K562 (cell line): ENCODE measurements around the gene RNU11. TPM values are rescaled to one million over a fixed set of nuclear protein-coding genes. Genes with fewer than 3 reads are reported as not detected.

Experiments
- CCNT2 ChIP-seq: IDR thresholded peaks from 2 replicates; pipeline ENCODE4 v1.6.1; 2011; ENCODE audit warnings: borderline replicate concordance, low read depth, mild to moderate bottlenecking, moderate library complexity, mixed read lengths, low read length; ENCODE audit not compliant: insufficient read length; ENCODE audit errors: extremely low read depth
- CTCF ChIP-seq, 3 experiments: IDR thresholded peaks in 2 of 3; conservative IDR thresholded peaks in 1 of 3; 2 replicates each; pipeline ENCODE4 v1.5.1; 2011 to 2012; ENCODE audit warnings: low read length in 3 of 3, mild to moderate bottlenecking in 3 of 3, control low read depth in 2 of 3, improper control_type of control experiment in 1 of 3, inconsistent platforms in 1 of 3, low read depth in 1 of 3, mixed read lengths in 1 of 3, moderate library complexity in 1 of 3; ENCODE audit not compliant: insufficient read depth in 2 of 3
- CTCFL ChIP-seq: IDR thresholded peaks from 2 replicates; pipeline ENCODE4 v1.6.1; 2011; ENCODE audit warnings: borderline replicate concordance, low read depth, mild to moderate bottlenecking, moderate library complexity, low read length; ENCODE audit not compliant: insufficient read depth, poor library complexity, severe bottlenecking
- ERF ChIP-seq: fragments of 450-650 bp; formaldehyde crosslinking; IDR thresholded peaks from 2 replicates; pipeline ENCODE4 v1.4.0; 2020; ENCODE audit warnings: mild to moderate bottlenecking, mixed read lengths
- ESRRA ChIP-seq: fragments of 450-650 bp; IDR thresholded peaks from 2 replicates; pipeline ENCODE4 v1.6.1; 2014; ENCODE audit warnings: low read depth, mild to moderate bottlenecking, moderate library complexity, borderline replicate concordance
- HOMEZ ChIP-seq: fragments of 250-450 bp; sonication (Bioruptor Pico); IDR thresholded peaks from 2 replicates; pipeline ENCODE4 v1.4.0; 2020; ENCODE audit warnings: mild to moderate bottlenecking, moderate library complexity
- KLF10 ChIP-seq: fragments of 250-450 bp; sonication (Bioruptor Pico); IDR thresholded peaks from 2 replicates; pipeline ENCODE4 v1.6.1; 2021; ENCODE audit warnings: matching md5 sums
- MAZ ChIP-seq, 2 experiments: fragments of 450-650 bp in 1 of 2; sonication (generic) in 1 of 2; formaldehyde crosslinking; IDR thresholded peaks in 1 of 2; conservative IDR thresholded peaks in 1 of 2; 2 replicates each; pipeline versions ENCODE4 v1.4.0 to v1.5.0; 2020; ENCODE audit warnings: mild to moderate bottlenecking in 1 of 2, missing genetic modification reagents in 1 of 2
- MEF2D ChIP-seq: conservative IDR thresholded peaks from 2 replicates; pipeline ENCODE4 v1.6.1; 2016; ENCODE audit warnings: low read depth, missing genetic modification characterization, missing compliant biosample characterization
- PRDM10 ChIP-seq: fragments of 450-650 bp; IDR thresholded peaks from 2 replicates; pipeline ENCODE4 v1.6.1; 2018; ENCODE audit not compliant: partially characterized antibody
- RBFOX2 ChIP-seq: fragments of 200-400 bp; formaldehyde crosslinking; IDR thresholded peaks from 2 replicates; pipeline ENCODE4 v1.6.1; 2017; ENCODE audit warnings: low read depth, mild to moderate bottlenecking, low read length, moderate library complexity
- SOX6 ChIP-seq: fragments of 450-650 bp; IDR thresholded peaks from 2 replicates; pipeline ENCODE4 v1.6.1; 2014; ENCODE audit warnings: mild to moderate bottlenecking
- ZNF639 ChIP-seq, 2 experiments: fragments of 200-800 bp in 1 of 2; sonication (Bioruptor generic) in 1 of 2; sonication (generic) in 1 of 2; formaldehyde crosslinking in 1 of 2; IDR thresholded peaks in 1 of 2; conservative IDR thresholded peaks in 1 of 2; 2 replicates each; pipeline versions ENCODE4 v1.5.0 to v1.6.1; 2016 to 2020; ENCODE audit warnings: missing compliant biosample characterization in 1 of 2, missing genetic modification characterization in 1 of 2, missing genetic modification reagents in 1 of 2
- polyA plus RNA-seq, 8 experiments: library from polyadenylated mRNA; depleted of rRNA in 4 of 8; stranded (reverse) in 5 of 8; unstranded in 3 of 8; fragments of >200 nt; fragmentation: Nextera tagmentation in 2 of 8; fragmentation: Illumina TruSeq in 1 of 8; extraction: Ambion mirVana in 2 of 8; extraction: Trizol in 1 of 8; gene quantifications; 2 replicates each; pipeline versions ENCODE4 v1.2.1 to v1.2.3, GENCODE V29; 2011 to 2014; ENCODE audit warnings: inconsistent platforms in 1 of 8, missing spikeins in 1 of 8
- total RNA-seq, 7 experiments: library from RNA; depleted of rRNA in 6 of 7; stranded (reverse); fragments of >200 nt in 6 of 7; fragmentation: Illumina TruSeq in 2 of 7; extraction: Trizol in 2 of 7; gene quantifications; 2 replicates each; pipeline versions ENCODE4 v1.2.1 to v1.2.3, GENCODE V29; 2011 to 2021; ENCODE audit warnings: low replicate concordance in 1 of 7

The RNU11 gene
- total and polyA plus RNA-seq, 9 of the 15 experiments (the other 6 are each of a cell fraction or from before 2014, with no cell fraction given), result not detected

- peak in 1 of 2 experiments; percentile 99; a peak in 2 of 4 replicates for TF ChIP-seq ZNF639 (CRISPR knock-in tag; conservative IDR thresholded peaks at IDR 0.05 in 1 of 2, IDR thresholded peaks at IDR 0.05 in 1 of 2)
- 0 out of 4 replicates have a peak, but pooled peaks of 1 of the 2 experiments have one; percentile 33 for TF ChIP-seq MAZ (CRISPR knock-in tag; conservative IDR thresholded peaks at IDR 0.05 in 1 of 2, IDR thresholded peaks at IDR 0.05 in 1 of 2)
- TF ChIP-seq PRDM10, result peak; percentile 61
- peak; percentile 71 for TF ChIP-seq ESRRA
- TF ChIP-seq CCNT2, result peak; percentile 61
- 0 out of 2 replicates have a peak, but pooled peaks have one; percentile 60 for TF ChIP-seq MEF2D (tag)
- TF ChIP-seq ERF (CRISPR knock-in tag), result 0 out of 2 replicates have a peak, but pooled peaks have one; percentile 56
- peak; percentile 26; the same call in 1 of the 2 replicates for TF ChIP-seq KLF10
- TF ChIP-seq CTCF (IDR thresholded peaks at IDR 0.05 in 2 of 3, conservative IDR thresholded peaks at IDR 0.05 in 1 of 3; ENCODE audit: insufficient read depth in 2 of 3, low read depth in 1 of 3, low read length in 3 of 3), result peak in 1 of 3 experiments; percentile 9; a peak in 1 of 6 replicates
- TF ChIP-seq SOX6, result peak; percentile 35; the same call in 1 of the 2 replicates
- no peak for TF ChIP-seq HOMEZ (CRISPR knock-in tag)
- peak; percentile 77 for TF ChIP-seq RBFOX2
- peak; percentile 72 for TF ChIP-seq CTCFL
Observed at GRCh38 chr1:28668191-28668955, 20.0 kb downstream of the RNU11 start, which contains the start of gene GMEB1 (continued).
